Neural cell (in vitro differentiated cells): ENCODE results near the gene ACBD5. TPM values are rescaled to one million over a fixed set of nuclear protein-coding genes. Genes with fewer than 3 reads are reported as not detected.

ENCODE experiments used
- H2AFZ ChIP-seq: fragments of 200-600, 300-800 bp; sonication (generic), shearing (Covaris generic); 2 replicates; pipeline ENCODE4 v1.6.0; 2014; ENCODE audit warnings: low read depth, mild to moderate bottlenecking, antibody characterized with exemption, low read length, moderate library complexity
- H3F3A ChIP-seq: fragments of 200-600 bp; shearing (Covaris generic); 2 replicates; pipeline ENCODE4 v1.6.1; 2016; ENCODE audit warnings: mild to moderate bottlenecking, moderate library complexity, mixed read lengths, antibody characterized with exemption, low read length; ENCODE audit not compliant: insufficient read depth, poor library complexity, severe bottlenecking
- H3K27ac ChIP-seq: fragments of 200-600, 300-800 bp; sonication (generic), shearing (Covaris generic); 2 replicates; pipeline ENCODE4 v1.5.1; 2014; ENCODE audit warnings: mild to moderate bottlenecking, low read length, moderate library complexity
- H3K27me3 ChIP-seq: fragments of 300-800, 200-600 bp; sonication (generic), shearing (Covaris generic); 2 replicates; pipeline ENCODE4 v1.6.0; 2014; ENCODE audit warnings: mild to moderate bottlenecking, low read depth, low read length, moderate library complexity; ENCODE audit not compliant: insufficient read depth
- H3K36me3 ChIP-seq: fragments of 300-800, 200-600 bp; sonication (generic), shearing (Covaris generic); 2 replicates; pipeline ENCODE4 v1.5.1; 2014; ENCODE audit warnings: mild to moderate bottlenecking, antibody characterized with exemption, low read length, moderate library complexity; ENCODE audit not compliant: insufficient read depth
- H3K4me2 ChIP-seq: fragments of 300-800, 200-600 bp; sonication (generic), shearing (Covaris generic); 2 replicates; pipeline ENCODE4 v1.6.0; 2014; ENCODE audit warnings: mild to moderate bottlenecking, low read length
- H3K4me3 ChIP-seq: fragments of 300-800, 200-600 bp; sonication (generic), shearing (Covaris generic); 2 replicates; pipeline ENCODE4 v1.5.1; 2014; ENCODE audit warnings: mild to moderate bottlenecking, low read length, moderate library complexity
- H3K79me2 ChIP-seq: fragments of 200-600 bp; shearing (Covaris generic); replicated peaks from 2 replicates; pipeline ENCODE4 v1.6.0; 2014; ENCODE audit warnings: mild to moderate bottlenecking, low read length, moderate library complexity; ENCODE audit not compliant: insufficient read depth
- H3K9ac ChIP-seq: fragments of 300-800, 200-600 bp; sonication (generic), shearing (Covaris generic); 2 replicates; pipeline ENCODE4 v1.6.1; 2016; ENCODE audit warnings: mild to moderate bottlenecking, low read length, mixed read lengths
- H3K9me2 ChIP-seq: fragments of 200-600 bp; shearing (Covaris generic); 2 replicates; pipeline ENCODE4 v1.6.1; 2016; ENCODE audit warnings: mild to moderate bottlenecking, low read length, mixed read lengths; ENCODE audit not compliant: insufficient read depth
- H3K9me3 ChIP-seq: fragments of 200-600, 300-800 bp; sonication (generic), shearing (Covaris generic); 2 replicates; pipeline ENCODE4 v1.6.1; 2016; ENCODE audit warnings: mild to moderate bottlenecking, mixed run types, low read length, moderate library complexity, mixed read lengths
- H4K20me1 ChIP-seq: fragments of 200-600 bp; shearing (Covaris generic); 2 replicates; pipeline ENCODE4 v1.6.1; 2016; ENCODE audit warnings: mild to moderate bottlenecking, mixed run types; ENCODE audit not compliant: insufficient read depth
- EP300 ChIP-seq: fragments of 450-650 bp; conservative IDR thresholded peaks from 2 replicates; pipeline ENCODE4 v1.6.1; 2014; ENCODE audit warnings: antibody characterized with exemption, mild to moderate bottlenecking, moderate library complexity; ENCODE audit not compliant: poor library complexity, severe bottlenecking
- EZH2 ChIP-seq: fragments of 200-600, 300-800 bp; shearing (Covaris generic), sonication (generic); IDR thresholded peaks from 2 replicates; pipeline ENCODE4 v1.6.1; 2014; ENCODE audit warnings: antibody characterized with exemption, low read length, borderline replicate concordance, mild to moderate bottlenecking; ENCODE audit not compliant: insufficient read depth, poor library complexity, severe bottlenecking
- POLR2AphosphoS5 ChIP-seq: IDR thresholded peaks from 2 replicates; pipeline ENCODE4 v1.6.1; 2012
- RAD21 ChIP-seq: fragments of 450-650 bp; conservative IDR thresholded peaks from 2 replicates; pipeline ENCODE4 v1.6.1; 2014; ENCODE audit warnings: antibody characterized with exemption, mild to moderate bottlenecking, moderate library complexity
- SMC3 ChIP-seq: fragments of 450-650 bp; conservative IDR thresholded peaks from 2 replicates; pipeline ENCODE4 v1.6.1; 2014; ENCODE audit warnings: antibody characterized with exemption, mild to moderate bottlenecking, moderate library complexity; ENCODE audit not compliant: poor library complexity
- TAF1 ChIP-seq: IDR thresholded peaks from 2 replicates; pipeline ENCODE4 v1.6.1; 2012; ENCODE audit warnings: low read depth
- polyA plus RNA-seq: library from polyadenylated mRNA; depleted of rRNA; stranded (reverse); fragments of >200 nt; gene quantifications from 2 replicates; pipeline ENCODE4 v1.2.3, GENCODE V29; 2014
- TF ChIP-seq, protein P1 (sequence below): fragments of 450-650 bp; IDR thresholded peaks from 2 replicates; pipeline ENCODE4 v1.5.1; 2014; ENCODE audit warnings: antibody characterized with exemption, mild to moderate bottlenecking, moderate library complexity; ENCODE audit not compliant: poor library complexity, severe bottlenecking
- TF ChIP-seq, protein P2 (sequence below): IDR thresholded peaks from 2 replicates; pipeline ENCODE4 v1.6.1; 2012; ENCODE audit warnings: borderline replicate concordance

ACBD5 gene
- polyA plus RNA-seq, 1 donor from 2014 or later: 44.8 TPM

DNA sequence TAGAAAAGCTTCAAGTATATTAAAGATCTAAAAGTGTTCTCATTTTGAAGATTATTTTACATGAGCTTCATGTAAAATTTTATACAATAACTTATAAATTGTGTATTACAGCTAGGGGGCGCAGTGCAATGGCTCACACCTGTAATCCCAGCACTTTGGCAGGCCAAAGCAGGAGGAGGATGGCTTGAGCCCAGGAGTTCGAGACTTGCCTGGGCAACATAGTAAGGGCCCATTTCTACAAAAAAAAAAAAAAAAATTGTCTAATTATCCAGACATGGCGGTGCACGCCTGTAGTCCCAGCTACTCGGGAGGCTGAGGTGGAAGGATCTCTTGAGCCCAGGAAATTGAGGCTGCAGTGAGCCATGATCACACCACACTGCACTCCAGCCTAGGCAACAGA lies 16.6 kb downstream of the ACBD5 start:
- no peaks in the 10 kb centered on the region for H3F3A ChIP-seq
- no peaks in the 10 kb centered on the region for H3K27me3 ChIP-seq
- H3K4me2 ChIP-seq: no peak overlapping the region
- H4K20me1 ChIP-seq: no peaks in the 10 kb centered on the region
- H3K79me2 ChIP-seq: no peaks in the 10 kb centered on the region
- H3K36me3 ChIP-seq: no peaks in the 10 kb centered on the region
- no peak overlapping the region for H3K4me3 ChIP-seq
- no peak overlapping the region for H3K9ac ChIP-seq
- H3K9me3 ChIP-seq: no peaks in the 10 kb centered on the region
- H3K9me2 ChIP-seq: no peaks in the 10 kb centered on the region
- no peak overlapping the region for H3K27ac ChIP-seq
- no peak overlapping the region for H2AFZ ChIP-seq
- TF ChIP-seq EZH2 (no peak), EP300 (no peak), SMC3 (peak; percentile 61), POLR2AphosphoS5 (no peak), TAF1 (no peak)
- TF ChIP-seq, protein P1, sequence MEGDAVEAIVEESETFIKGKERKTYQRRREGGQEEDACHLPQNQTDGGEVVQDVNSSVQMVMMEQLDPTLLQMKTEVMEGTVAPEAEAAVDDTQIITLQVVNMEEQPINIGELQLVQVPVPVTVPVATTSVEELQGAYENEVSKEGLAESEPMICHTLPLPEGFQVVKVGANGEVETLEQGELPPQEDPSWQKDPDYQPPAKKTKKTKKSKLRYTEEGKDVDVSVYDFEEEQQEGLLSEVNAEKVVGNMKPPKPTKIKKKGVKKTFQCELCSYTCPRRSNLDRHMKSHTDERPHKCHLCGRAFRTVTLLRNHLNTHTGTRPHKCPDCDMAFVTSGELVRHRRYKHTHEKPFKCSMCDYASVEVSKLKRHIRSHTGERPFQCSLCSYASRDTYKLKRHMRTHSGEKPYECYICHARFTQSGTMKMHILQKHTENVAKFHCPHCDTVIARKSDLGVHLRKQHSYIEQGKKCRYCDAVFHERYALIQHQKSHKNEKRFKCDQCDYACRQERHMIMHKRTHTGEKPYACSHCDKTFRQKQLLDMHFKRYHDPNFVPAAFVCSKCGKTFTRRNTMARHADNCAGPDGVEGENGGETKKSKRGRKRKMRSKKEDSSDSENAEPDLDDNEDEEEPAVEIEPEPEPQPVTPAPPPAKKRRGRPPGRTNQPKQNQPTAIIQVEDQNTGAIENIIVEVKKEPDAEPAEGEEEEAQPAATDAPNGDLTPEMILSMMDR: peak; percentile 58

DNA sequence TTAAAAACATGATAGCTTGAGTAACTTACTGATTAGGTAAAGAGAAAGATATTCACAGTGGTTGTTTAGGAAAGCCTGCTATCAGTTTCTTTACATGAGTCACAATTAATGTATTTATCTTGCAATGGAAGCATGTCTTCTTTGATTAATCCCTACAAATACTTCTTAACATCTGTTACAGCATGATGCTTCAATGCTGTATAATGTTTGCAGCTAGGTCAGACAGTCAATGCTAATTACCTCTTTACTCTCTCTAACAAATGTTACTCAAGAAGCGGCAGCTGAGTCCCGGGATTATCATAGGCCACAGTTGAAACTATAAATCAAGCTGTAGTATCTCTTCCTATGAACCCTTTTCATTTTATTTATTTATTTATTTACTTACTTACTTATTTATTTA lies 33.2 kb downstream of the ACBD5 start:
- no peak overlapping the region for H3K4me2 ChIP-seq
- H3K9me2 ChIP-seq: no peaks in the 10 kb centered on the region
- no peak overlapping the region for H3K27ac ChIP-seq
- peaks cover 4% of the 10 kb centered on the region for H3K36me3 ChIP-seq
- no peaks in the 10 kb centered on the region for H3K27me3 ChIP-seq
- H3K9ac ChIP-seq: no peak overlapping the region
- no peak overlapping the region for H2AFZ ChIP-seq
- no peaks in the 10 kb centered on the region for H3K9me3 ChIP-seq
- H3K4me3 ChIP-seq: no peak overlapping the region
- no peaks in the 10 kb centered on the region for H3K79me2 ChIP-seq
- no peaks in the 10 kb centered on the region for H4K20me1 ChIP-seq
- TF ChIP-seq RAD21: no peak
- TF ChIP-seq, protein P2, sequence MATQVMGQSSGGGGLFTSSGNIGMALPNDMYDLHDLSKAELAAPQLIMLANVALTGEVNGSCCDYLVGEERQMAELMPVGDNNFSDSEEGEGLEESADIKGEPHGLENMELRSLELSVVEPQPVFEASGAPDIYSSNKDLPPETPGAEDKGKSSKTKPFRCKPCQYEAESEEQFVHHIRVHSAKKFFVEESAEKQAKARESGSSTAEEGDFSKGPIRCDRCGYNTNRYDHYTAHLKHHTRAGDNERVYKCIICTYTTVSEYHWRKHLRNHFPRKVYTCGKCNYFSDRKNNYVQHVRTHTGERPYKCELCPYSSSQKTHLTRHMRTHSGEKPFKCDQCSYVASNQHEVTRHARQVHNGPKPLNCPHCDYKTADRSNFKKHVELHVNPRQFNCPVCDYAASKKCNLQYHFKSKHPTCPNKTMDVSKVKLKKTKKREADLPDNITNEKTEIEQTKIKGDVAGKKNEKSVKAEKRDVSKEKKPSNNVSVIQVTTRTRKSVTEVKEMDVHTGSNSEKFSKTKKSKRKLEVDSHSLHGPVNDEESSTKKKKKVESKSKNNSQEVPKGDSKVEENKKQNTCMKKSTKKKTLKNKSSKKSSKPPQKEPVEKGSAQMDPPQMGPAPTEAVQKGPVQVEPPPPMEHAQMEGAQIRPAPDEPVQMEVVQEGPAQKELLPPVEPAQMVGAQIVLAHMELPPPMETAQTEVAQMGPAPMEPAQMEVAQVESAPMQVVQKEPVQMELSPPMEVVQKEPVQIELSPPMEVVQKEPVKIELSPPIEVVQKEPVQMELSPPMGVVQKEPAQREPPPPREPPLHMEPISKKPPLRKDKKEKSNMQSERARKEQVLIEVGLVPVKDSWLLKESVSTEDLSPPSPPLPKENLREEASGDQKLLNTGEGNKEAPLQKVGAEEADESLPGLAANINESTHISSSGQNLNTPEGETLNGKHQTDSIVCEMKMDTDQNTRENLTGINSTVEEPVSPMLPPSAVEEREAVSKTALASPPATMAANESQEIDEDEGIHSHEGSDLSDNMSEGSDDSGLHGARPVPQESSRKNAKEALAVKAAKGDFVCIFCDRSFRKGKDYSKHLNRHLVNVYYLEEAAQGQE: no peak
- no peaks in the 10 kb centered on the region for H3F3A ChIP-seq

DNA sequence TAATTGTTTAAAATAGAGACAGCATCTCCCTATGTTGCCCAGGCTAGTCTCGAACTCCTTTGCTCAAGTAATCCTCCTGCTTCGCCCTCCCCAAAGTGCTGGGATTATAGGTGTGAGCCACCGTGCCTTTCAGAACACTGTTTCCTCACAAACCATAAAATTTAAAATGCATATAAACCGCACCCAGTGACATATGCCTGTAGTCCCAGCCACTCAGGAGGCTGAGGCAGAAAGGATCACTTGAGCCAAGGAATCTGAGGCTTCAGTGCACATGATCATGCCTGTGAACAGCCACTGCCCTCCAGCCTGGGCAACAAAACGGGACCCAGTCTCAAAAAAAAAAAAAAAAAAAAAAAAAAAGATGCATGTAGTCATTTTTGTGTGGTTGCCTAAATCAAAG lies 36.8 kb downstream of the ACBD5 start:
- Histone ChIP-seq H2AFZ (no peak overlapping the region), H3K9me3 (no peaks in the 10 kb centered on the region), H3K27me3 (no peaks in the 10 kb centered on the region), H3K9ac (no peak overlapping the region), H3K36me3 (peaks cover 11% of the 10 kb centered on the region), H3K79me2 (no peaks in the 10 kb centered on the region), H3K9me2 (no peaks in the 10 kb centered on the region), H4K20me1 (no peaks in the 10 kb centered on the region), H3K4me3 (no peak overlapping the region), H3F3A (no peaks in the 10 kb centered on the region), H3K4me2 (no peak overlapping the region), H3K27ac (no peak overlapping the region)
- no peak for TF ChIP-seq EZH2
